HepG2 (cell line): ENCODE results near the gene CCDC30. TPM values are rescaled to one million over a fixed set of nuclear protein-coding genes. Genes with fewer than 3 reads are reported as not detected.

Experiments used
- ARHGAP35 ChIP-seq: sonication (generic); formaldehyde crosslinking; IDR thresholded peaks from 2 replicates; pipeline ENCODE4 v1.9.0; 2022; ENCODE audit warnings: mild to moderate bottlenecking, inconsistent platforms, moderate library complexity, missing genetic modification reagents, borderline replicate concordance
- ARNT2 ChIP-seq: sonication (generic); formaldehyde crosslinking; IDR thresholded peaks from 2 replicates; pipeline ENCODE4 v1.8.0; 2022; ENCODE audit warnings: mild to moderate bottlenecking, low read depth, missing genetic modification reagents, moderate library complexity
- BORCS8-MEF2B ChIP-seq: sonication (generic); formaldehyde crosslinking; IDR thresholded peaks from 2 replicates; pipeline ENCODE4 v1.8.0; 2022; ENCODE audit warnings: mild to moderate bottlenecking, missing genetic modification reagents
- HCFC1 ChIP-seq: fragments of 150-350 bp; IDR thresholded peaks from 2 replicates; pipeline ENCODE4 v1.6.1; 2014; ENCODE audit warnings: low read depth, low read length
- HMG20B ChIP-seq: conservative IDR thresholded peaks from 2 replicates; pipeline ENCODE4 v1.6.1; 2016; ENCODE audit warnings: missing genetic modification reagents, missing compliant biosample characterization
- ISL2 ChIP-seq: sonication (generic); formaldehyde crosslinking; IDR thresholded peaks from 2 replicates; pipeline ENCODE4 v1.5.0; 2020; ENCODE audit warnings: missing genetic modification reagents
- KLF13 ChIP-seq: sonication (generic); formaldehyde crosslinking; IDR thresholded peaks from 2 replicates; pipeline ENCODE4 v1.4.0; 2020; ENCODE audit warnings: mild to moderate bottlenecking, missing genetic modification reagents
- NR3C1 ChIP-seq: sonication (generic); formaldehyde crosslinking; IDR thresholded peaks from 2 replicates; pipeline ENCODE4 v1.4.0; 2020; ENCODE audit warnings: missing genetic modification reagents
- POLR2AphosphoS5 ChIP-seq: IDR thresholded peaks from 2 replicates; pipeline ENCODE4 v1.6.1; 2012; ENCODE audit warnings: low read depth, low read length
- RAD51 ChIP-seq: fragments of 450-650 bp; IDR thresholded peaks from 2 replicates; pipeline ENCODE4 v1.6.1; 2016; ENCODE audit warnings: borderline replicate concordance
- RORA ChIP-seq: sonication (generic); formaldehyde crosslinking; IDR thresholded peaks from 2 replicates; pipeline ENCODE4 v1.5.0; 2020; ENCODE audit warnings: mild to moderate bottlenecking, missing genetic modification reagents, moderate library complexity
- SIX1 ChIP-seq: sonication (generic); formaldehyde crosslinking; IDR thresholded peaks from 2 replicates; pipeline ENCODE4 v1.4.0; 2020; ENCODE audit warnings: missing genetic modification reagents, borderline replicate concordance
- ZNF292 ChIP-seq: sonication (generic); formaldehyde crosslinking; IDR thresholded peaks from 2 replicates; pipeline ENCODE4 v1.8.1; 2022; ENCODE audit warnings: mild to moderate bottlenecking, low read depth, missing genetic modification reagents, borderline replicate concordance
- ZNF296 ChIP-seq: sonication (generic); formaldehyde crosslinking; conservative IDR thresholded peaks from 2 replicates; pipeline ENCODE4 v1.5.0; 2020; ENCODE audit warnings: mild to moderate bottlenecking, missing genetic modification reagents
- ZNF335 ChIP-seq: sonication (generic); formaldehyde crosslinking; IDR thresholded peaks from 2 replicates; pipeline ENCODE4 v1.4.0; 2020; ENCODE audit warnings: missing genetic modification reagents
- polyA plus RNA-seq, 8 experiments: library from polyadenylated mRNA; depleted of rRNA in 3 of 8; stranded (reverse) in 7 of 8; unstranded in 1 of 8; fragments of >200 nt; fragmentation: Illumina TruSeq in 4 of 8; extraction: Trizol in 4 of 8; gene quantifications; 2 replicates each; pipeline versions ENCODE4 v1.2.1 to v1.2.3, GENCODE V29; 2011 to 2016; ENCODE audit warnings: low read depth in 4 of 8, missing spikeins in 1 of 8, mixed read lengths in 1 of 8; ENCODE audit not compliant: insufficient read depth in 1 of 8
- total RNA-seq, 5 experiments: library from RNA; depleted of rRNA; stranded (reverse); fragments of >200 nt; fragmentation: Illumina TruSeq; extraction: Trizol; gene quantifications; 2 replicates each; pipeline ENCODE4 v1.2.3, GENCODE V29; 2016; ENCODE audit warnings: low read depth in 1 of 5
- TF ChIP-seq, protein P1 (sequence below): sonication (generic); formaldehyde crosslinking; IDR thresholded peaks from 2 replicates; pipeline ENCODE4 v1.4.0; 2020; ENCODE audit warnings: missing genetic modification reagents
- TF ChIP-seq, protein P2 (sequence below): sonication (generic); formaldehyde crosslinking; IDR thresholded peaks from 2 replicates; pipeline ENCODE4 v1.5.1; 2020; ENCODE audit warnings: mild to moderate bottlenecking, missing genetic modification reagents
- TF ChIP-seq, protein P3 (sequence below): sonication (generic); formaldehyde crosslinking; IDR thresholded peaks from 2 replicates; pipeline ENCODE4 v1.5.0; 2020; ENCODE audit warnings: missing genetic modification reagents
- TF ChIP-seq, protein P4 (sequence below), 2 experiments: sonication (generic) in 1 of 2; formaldehyde crosslinking in 1 of 2; IDR thresholded peaks; 2 replicates each; pipeline versions ENCODE4 v1.4.0 to v1.6.1; 2016 to 2020; ENCODE audit warnings: borderline replicate concordance in 1 of 2, low read depth in 1 of 2, mild to moderate bottlenecking in 1 of 2, missing genetic modification reagents in 1 of 2

Gene CCDC30
- total and polyA plus RNA-seq, 2 of the 13 experiments (the other 11 are each of a cell fraction or from before 2014, with no cell fraction given): 0.25 to 0.77 TPM

DNA sequence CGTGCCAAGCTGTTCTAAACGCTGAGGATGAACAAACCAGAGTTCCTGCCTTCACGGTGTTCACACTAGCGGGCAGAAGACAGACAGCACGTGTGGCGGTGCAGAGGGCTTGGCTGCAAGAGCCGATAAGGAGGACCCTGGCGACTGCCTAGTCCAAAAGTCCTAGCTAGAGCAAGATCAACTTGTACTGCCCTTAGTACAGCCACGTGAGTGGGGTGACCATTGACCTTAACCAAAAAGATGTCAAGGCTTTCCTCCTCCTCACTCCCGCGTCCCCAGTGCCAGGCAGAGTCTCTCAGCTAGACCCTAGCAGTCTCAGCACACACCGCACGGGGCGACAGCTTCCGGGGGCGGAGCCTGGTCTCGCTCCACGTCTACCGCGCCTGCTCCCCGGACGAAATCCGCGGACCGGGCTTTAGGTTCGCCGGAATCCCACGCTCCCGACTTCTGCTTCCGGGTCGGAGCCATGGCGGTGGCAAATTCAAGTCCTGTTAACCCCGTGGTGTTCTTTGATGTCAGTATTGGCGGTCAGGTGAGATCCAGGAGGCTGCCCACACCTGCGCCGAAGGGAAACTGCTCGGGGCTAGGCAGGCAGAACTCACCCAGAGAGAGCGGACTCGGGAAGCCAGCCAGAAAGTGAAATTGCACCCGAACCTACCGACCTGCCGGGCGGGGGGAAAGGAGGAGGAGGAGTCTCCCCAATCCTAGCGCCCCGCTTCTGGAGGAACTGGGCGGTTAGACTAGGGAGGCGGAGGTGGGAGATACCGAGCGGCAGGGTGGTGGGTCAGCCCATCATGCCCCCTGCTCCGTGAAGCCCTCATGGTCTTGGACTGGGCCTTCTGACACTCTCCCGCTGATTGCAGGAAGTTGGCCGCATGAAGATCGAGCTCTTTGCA, 195.1 kb downstream of the CCDC30 start, which contains the start of gene PPIH (continued):
- TF ChIP-seq HCFC1: peak; percentile 63; the same call in 1 of the 2 replicates
- TF ChIP-seq, protein P1, sequence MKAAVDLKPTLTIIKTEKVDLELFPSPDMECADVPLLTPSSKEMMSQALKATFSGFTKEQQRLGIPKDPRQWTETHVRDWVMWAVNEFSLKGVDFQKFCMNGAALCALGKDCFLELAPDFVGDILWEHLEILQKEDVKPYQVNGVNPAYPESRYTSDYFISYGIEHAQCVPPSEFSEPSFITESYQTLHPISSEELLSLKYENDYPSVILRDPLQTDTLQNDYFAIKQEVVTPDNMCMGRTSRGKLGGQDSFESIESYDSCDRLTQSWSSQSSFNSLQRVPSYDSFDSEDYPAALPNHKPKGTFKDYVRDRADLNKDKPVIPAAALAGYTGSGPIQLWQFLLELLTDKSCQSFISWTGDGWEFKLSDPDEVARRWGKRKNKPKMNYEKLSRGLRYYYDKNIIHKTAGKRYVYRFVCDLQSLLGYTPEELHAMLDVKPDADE (CRISPR knock-in tag): no peak
- TF ChIP-seq POLR2AphosphoS5: peak; percentile 94
- TF ChIP-seq RORA (CRISPR knock-in tag): no peak
- TF ChIP-seq NR3C1: no peak
- no peak for TF ChIP-seq RAD51
- TF ChIP-seq KLF13 (CRISPR knock-in tag): no peak
- no peak for TF ChIP-seq ZNF296 (CRISPR knock-in tag)
- 0 out of 2 replicates have a peak, but pooled peaks have one; percentile 22 for TF ChIP-seq ISL2 (CRISPR knock-in tag)
- TF ChIP-seq ARNT2 (CRISPR knock-in tag): peak; percentile 83
- TF ChIP-seq, protein P2, sequence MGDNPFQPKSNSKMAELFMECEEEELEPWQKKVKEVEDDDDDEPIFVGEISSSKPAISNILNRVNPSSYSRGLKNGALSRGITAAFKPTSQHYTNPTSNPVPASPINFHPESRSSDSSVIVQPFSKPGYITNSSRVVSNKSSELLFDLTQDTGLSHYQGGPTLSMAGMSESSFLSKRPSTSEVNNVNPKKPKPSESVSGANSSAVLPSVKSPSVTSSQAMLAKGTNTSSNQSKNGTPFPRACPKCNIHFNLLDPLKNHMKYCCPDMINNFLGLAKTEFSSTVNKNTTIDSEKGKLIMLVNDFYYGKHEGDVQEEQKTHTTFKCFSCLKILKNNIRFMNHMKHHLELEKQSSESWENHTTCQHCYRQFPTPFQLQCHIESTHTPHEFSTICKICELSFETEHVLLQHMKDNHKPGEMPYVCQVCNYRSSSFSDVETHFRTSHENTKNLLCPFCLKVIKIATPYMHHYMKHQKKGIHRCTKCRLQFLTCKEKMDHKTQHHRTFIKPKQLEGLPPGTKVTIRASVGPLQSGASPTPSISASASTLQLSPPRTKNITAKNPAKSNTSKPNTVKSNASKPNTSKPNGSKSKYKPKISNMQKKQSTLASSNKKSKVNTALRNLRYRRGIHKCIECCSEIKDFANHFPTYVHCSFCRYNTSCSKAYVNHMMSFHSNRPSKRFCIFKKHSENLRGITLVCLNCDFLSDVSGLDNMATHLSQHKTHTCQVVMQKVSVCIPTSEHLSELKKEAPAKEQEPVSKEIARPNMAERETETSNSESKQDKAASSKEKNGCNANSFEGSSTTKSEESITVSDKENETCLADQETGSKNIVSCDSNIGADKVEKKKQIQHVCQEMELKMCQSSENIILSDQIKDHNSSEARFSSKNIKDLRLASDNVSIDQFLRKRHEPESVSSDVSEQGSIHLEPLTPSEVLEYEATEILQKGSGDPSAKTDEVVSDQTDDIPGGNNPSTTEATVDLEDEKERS: peak; percentile 54; the same call in 1 of the 2 replicates
- TF ChIP-seq ZNF335 (CRISPR knock-in tag): peak; percentile 56; the same call in 1 of the 2 replicates
- TF ChIP-seq, protein P3, sequence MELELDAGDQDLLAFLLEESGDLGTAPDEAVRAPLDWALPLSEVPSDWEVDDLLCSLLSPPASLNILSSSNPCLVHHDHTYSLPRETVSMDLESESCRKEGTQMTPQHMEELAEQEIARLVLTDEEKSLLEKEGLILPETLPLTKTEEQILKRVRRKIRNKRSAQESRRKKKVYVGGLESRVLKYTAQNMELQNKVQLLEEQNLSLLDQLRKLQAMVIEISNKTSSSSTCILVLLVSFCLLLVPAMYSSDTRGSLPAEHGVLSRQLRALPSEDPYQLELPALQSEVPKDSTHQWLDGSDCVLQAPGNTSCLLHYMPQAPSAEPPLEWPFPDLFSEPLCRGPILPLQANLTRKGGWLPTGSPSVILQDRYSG: no peak
- peak; percentile 80 for TF ChIP-seq ARHGAP35 (CRISPR knock-in tag)
- no peak; the same call in 1 of the 2 replicates for TF ChIP-seq HMG20B (CRISPR knock-in tag)
- TF ChIP-seq SIX1 (CRISPR knock-in tag): 0 out of 2 replicates have a peak, but pooled peaks have one; percentile 10
- TF ChIP-seq BORCS8-MEF2B: peak; percentile 90
- TF ChIP-seq, protein P4, sequence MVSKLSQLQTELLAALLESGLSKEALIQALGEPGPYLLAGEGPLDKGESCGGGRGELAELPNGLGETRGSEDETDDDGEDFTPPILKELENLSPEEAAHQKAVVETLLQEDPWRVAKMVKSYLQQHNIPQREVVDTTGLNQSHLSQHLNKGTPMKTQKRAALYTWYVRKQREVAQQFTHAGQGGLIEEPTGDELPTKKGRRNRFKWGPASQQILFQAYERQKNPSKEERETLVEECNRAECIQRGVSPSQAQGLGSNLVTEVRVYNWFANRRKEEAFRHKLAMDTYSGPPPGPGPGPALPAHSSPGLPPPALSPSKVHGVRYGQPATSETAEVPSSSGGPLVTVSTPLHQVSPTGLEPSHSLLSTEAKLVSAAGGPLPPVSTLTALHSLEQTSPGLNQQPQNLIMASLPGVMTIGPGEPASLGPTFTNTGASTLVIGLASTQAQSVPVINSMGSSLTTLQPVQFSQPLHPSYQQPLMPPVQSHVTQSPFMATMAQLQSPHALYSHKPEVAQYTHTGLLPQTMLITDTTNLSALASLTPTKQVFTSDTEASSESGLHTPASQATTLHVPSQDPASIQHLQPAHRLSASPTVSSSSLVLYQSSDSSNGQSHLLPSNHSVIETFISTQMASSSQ (IDR thresholded peaks at IDR 0.05; ENCODE audit: low read depth): 0 out of 2 replicates have a peak, but pooled peaks have one; percentile 22
- TF ChIP-seq, protein P4 (CRISPR knock-in tag; IDR thresholded peaks at IDR 0.05; ENCODE audit: borderline replicate concordance): peak; percentile 54; the same call in 1 of the 2 replicates
- TF ChIP-seq ZNF292 (CRISPR knock-in tag): peak; percentile 92; the same call in 1 of the 2 replicates
